GM20431 (cell line): ENCODE data around the gene PRDM8.
"Not testable (repeated sequence)": the region's sequence is repeated elsewhere in the genome, so short reads cannot be mapped to it uniquely, and the experiment has no call there.

Experiments
- in situ Hi-C: fragments of 300-500 bp; cut with MseI, MboI; formaldehyde crosslinking; loops from one replicate; pipeline ENCODE4 v1.15.0; 2020; ENCODE audit warnings: low sequenced_read_pairs; ENCODE audit not compliant: unreplicated experiment

The PRDM8 gene

GRCh38 chr4:80219301-80220025 lies 22.2 kb downstream of the PRDM8 start:
- in situ Hi-C loops: loop anchor here (25.0 kb wide), 1 partner anchor 1257 kb away; no protein-coding TSS in a partner anchor

- in situ Hi-C loops: loop anchor here (25.0 kb wide), 1 partner anchor 1258 kb away; no protein-coding TSS in a partner anchor
Measured at GRCh38 chr4:80220711-80221110, 23.4 kb downstream of the PRDM8 start.

- in situ Hi-C loops: loop anchor here (25.0 kb wide), 1 partner anchor 1259 kb away; no protein-coding TSS in a partner anchor
Measured at GRCh38 chr4:80221161-80221560, 23.9 kb downstream of the PRDM8 start.

- in situ Hi-C loops: no loop called here
Measured at GRCh38 chr4:80225595-80225994, 28.3 kb downstream of the PRDM8 start.

- in situ Hi-C loops: no loop called here
Measured at GRCh38 chr4:80226094-80226493, 28.8 kb downstream of the PRDM8 start.

- in situ Hi-C loops: no loop called here
Measured at GRCh38 chr4:80228460-80228859, 31.2 kb downstream of the PRDM8 start.

GRCh38 chr4:80229128-80229527 lies 31.8 kb downstream of the PRDM8 start:
- in situ Hi-C loops: no loop called here

- in situ Hi-C loops: no loop called here
Measured at GRCh38 chr4:80229590-80229989, 32.3 kb downstream of the PRDM8 start.

- in situ Hi-C loops: no loop called here
Measured at GRCh38 chr4:80231180-80231579, 33.9 kb downstream of the PRDM8 start.

- in situ Hi-C loops: no loop called here
Measured at GRCh38 chr4:80232707-80233370, 35.5 kb downstream of the PRDM8 start.

GRCh38 chr4:80233390-80233789 lies 36.1 kb downstream of the PRDM8 start:
- in situ Hi-C loops: no loop called here

- in situ Hi-C loops: no loop called here
Measured at GRCh38 chr4:80235451-80235850, 38.1 kb downstream of the PRDM8 start.

GRCh38 chr4:80237992-80238391 lies 40.7 kb downstream of the PRDM8 start:
- in situ Hi-C loops: no loop called here

GRCh38 chr4:80239480-80240150 lies 42.3 kb downstream of the PRDM8 start:
- in situ Hi-C loops: no loop called here

- in situ Hi-C loops: no loop called here
Measured at GRCh38 chr4:80240976-80241375, 43.7 kb downstream of the PRDM8 start.

GRCh38 chr4:80243274-80244018 lies 46.1 kb downstream of the PRDM8 start:
- in situ Hi-C loops: no loop called here

- in situ Hi-C loops: not testable (repeated sequence)
Measured at GRCh38 chr4:80247484-80247883, 50.2 kb downstream of the PRDM8 start.

- in situ Hi-C loops: no loop called here
Measured at GRCh38 chr4:80249144-80249543, 51.8 kb downstream of the PRDM8 start.

- in situ Hi-C loops: no loop called here
Measured at GRCh38 chr4:80252427-80252826, 55.1 kb downstream of the PRDM8 start.

- in situ Hi-C loops: no loop called here
Measured at GRCh38 chr4:80252953-80253352, 55.6 kb downstream of the PRDM8 start.
